DMS79 treated with DMSO at 0.1 percent for 48 hours (cell line): Measurements from ENCODE around the gene TAL1.
A peak's percentile ranks its signal among the peaks of the same experiment; 100 is the strongest.

Source experiments
- DNase-seq: peaks from one replicate; lab custom pipeline; 2025; lab: John Stamatoyannopoulos, UW

Gene TAL1

GRCh38 chr1:47175227-47175934, 56.6 kb downstream of the TAL1 start:
- DNase-seq, result peak; percentile 75

DNA sequence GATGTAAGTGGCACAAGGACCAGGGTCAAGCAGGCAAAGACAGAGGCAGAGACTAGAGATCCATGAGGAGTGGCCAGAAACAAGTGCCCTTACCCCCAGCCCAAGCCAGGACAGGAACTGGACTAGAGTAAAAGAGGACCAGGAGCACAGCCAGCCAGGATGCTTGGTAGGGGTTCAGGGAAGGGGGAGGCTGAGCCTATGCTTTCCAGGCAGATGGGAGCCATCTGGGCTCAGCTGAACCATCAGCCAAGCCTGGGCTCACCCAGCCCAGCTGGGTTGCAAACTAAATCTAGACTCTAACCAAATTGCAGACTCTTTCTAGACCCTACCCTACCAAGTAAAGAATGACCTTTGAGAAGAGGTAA, 57.4 kb downstream of the TAL1 start:
- DNase-seq, result no peak

GRCh38 chr1:47172782-47173181, 59.2 kb downstream of the TAL1 start:
- no peak for DNase-seq
